OCI-LY7 (cell line): ENCODE measurements around the gene PTPRM.

Experiments used
- EZH2phosphoT487 ChIP-seq: fragments of 200-600 bp; sonication (generic); IDR thresholded peaks from 2 replicates; pipeline ENCODE4 v1.6.1; 2018; ENCODE audit warnings: low read depth, borderline replicate concordance, mild to moderate bottlenecking, mixed run types, antibody characterized with exemption, low read length, moderate library complexity, mixed read lengths
- TF ChIP-seq, protein P1 (sequence below): fragments of 200-600 bp; sonication (generic); conservative IDR thresholded peaks from 2 replicates; pipeline ENCODE4 v1.5.1; 2014; ENCODE audit warnings: mild to moderate bottlenecking, antibody characterized with exemption, low read length, moderate library complexity, mixed read lengths

DNA sequence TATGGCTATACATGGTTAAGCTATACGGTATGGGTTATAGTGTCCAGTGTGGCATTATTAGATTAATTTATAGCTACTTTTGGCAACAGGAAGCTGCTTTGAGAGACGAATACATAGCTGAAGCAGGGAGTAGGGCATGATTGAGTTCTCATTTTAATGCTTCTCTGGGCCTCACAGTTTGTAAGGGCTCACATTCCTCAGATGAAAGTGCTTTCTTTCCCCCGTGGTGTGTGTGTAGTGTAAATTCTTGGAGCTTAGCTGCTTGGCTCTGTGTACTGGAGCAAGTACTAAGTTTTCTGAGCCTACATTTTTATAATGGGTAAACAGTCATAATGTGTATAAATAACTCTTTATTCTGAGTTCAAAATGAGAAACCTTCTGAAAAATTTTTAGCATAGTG is 173.7 kb downstream of the PTPRM start:
- TF ChIP-seq, protein P1, sequence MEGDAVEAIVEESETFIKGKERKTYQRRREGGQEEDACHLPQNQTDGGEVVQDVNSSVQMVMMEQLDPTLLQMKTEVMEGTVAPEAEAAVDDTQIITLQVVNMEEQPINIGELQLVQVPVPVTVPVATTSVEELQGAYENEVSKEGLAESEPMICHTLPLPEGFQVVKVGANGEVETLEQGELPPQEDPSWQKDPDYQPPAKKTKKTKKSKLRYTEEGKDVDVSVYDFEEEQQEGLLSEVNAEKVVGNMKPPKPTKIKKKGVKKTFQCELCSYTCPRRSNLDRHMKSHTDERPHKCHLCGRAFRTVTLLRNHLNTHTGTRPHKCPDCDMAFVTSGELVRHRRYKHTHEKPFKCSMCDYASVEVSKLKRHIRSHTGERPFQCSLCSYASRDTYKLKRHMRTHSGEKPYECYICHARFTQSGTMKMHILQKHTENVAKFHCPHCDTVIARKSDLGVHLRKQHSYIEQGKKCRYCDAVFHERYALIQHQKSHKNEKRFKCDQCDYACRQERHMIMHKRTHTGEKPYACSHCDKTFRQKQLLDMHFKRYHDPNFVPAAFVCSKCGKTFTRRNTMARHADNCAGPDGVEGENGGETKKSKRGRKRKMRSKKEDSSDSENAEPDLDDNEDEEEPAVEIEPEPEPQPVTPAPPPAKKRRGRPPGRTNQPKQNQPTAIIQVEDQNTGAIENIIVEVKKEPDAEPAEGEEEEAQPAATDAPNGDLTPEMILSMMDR, result no peak
- no peak for TF ChIP-seq EZH2phosphoT487
